Transverse colon (tissue), 4 donors: ENCODE data around the gene NOS3. TPM values are rescaled to one million over a fixed set of nuclear protein-coding genes. Genes with fewer than 3 reads are reported as not detected.

Experiments used
- DNase-seq: peaks from one replicate; pipeline ENCODE4 v3.0.0-alpha.2; 2019
- H3K27ac ChIP-seq, 4 donors: fragments of 200-600 bp; sonication (generic); 2 replicates each; pipeline ENCODE4 v1.5.1; 2016 to 2018; ENCODE audit warnings: inconsistent platforms in 4 of 4
- H3K27me3 ChIP-seq: fragments of 200-600 bp; sonication (generic); 2 replicates; pipeline ENCODE4 v1.5.1; 2017; ENCODE audit warnings: inconsistent platforms
- H3K36me3 ChIP-seq, 4 donors: fragments of 200-600 bp; sonication (generic); 2 replicates each; pipeline ENCODE4 v1.5.1; 2017 to 2019; ENCODE audit warnings: inconsistent platforms in 4 of 4
- H3K4me1 ChIP-seq, 4 donors: fragments of 200-600 bp; sonication (generic); 2 replicates each; pipeline ENCODE4 v1.5.1; 2017 to 2020; ENCODE audit warnings: inconsistent platforms in 4 of 4
- H3K4me3 ChIP-seq, 4 donors: fragments of 200-600 bp; sonication (generic); 1 replicate in 1 of 4; 2 replicates in 3 of 4; pipeline versions ENCODE4 v1.5.1 to v1.6.1; 2017 to 2019; ENCODE audit warnings: inconsistent platforms in 4 of 4
- H3K9me3 ChIP-seq, 2 donors: fragments of 200-600 bp; sonication (generic); 2 replicates each; pipeline ENCODE4 v1.5.1; 2017 to 2019; ENCODE audit warnings: inconsistent platforms in 2 of 2
- EP300 ChIP-seq: sonication (generic); formaldehyde crosslinking; IDR thresholded peaks from one replicate; pipeline ENCODE4 v1.6.1; 2017; ENCODE audit warnings: antibody characterized with exemption, low read depth
- POLR2A ChIP-seq: fragments of 450-650 bp; IDR thresholded peaks from one replicate; pipeline ENCODE4 v1.6.1; 2016; ENCODE audit warnings: antibody characterized with exemption, mild to moderate bottlenecking, moderate library complexity
- POLR2AphosphoS5 ChIP-seq, 3 donors: sonication (generic); formaldehyde crosslinking; IDR thresholded peaks; one replicate each; pipeline ENCODE4 v1.6.1; 2016; ENCODE audit warnings: antibody characterized with exemption in 3 of 3
- WGBS, 2 donors: methylation state at CpG; one replicate each; pipeline ENCODE4 v1.1.5; 2018; ENCODE audit warnings: low coverage in 1 of 2; 5-methylcytosine and 5-hydroxymethylcytosine counted together
- in situ Hi-C, 4 donors: fragments of 200-750 bp; cut with MboI; loops; one replicate each; pipeline versions ENCODE4 v1.15.0 to v1.15.1; 2017; ENCODE audit warnings: low sequenced_read_pairs in 3 of 4, low pct_ligation_motif_present in 1 of 4, low pct_unique_long_range_greater_than_20kb in 1 of 4
- intact Hi-C: fragments of 100-400 bp; cut with DNase I; formaldehyde crosslinking; loops from one replicate; pipeline ENCODE4 v1.15.1; 2023; ENCODE audit warnings: low total_unique reads
- total RNA-seq, 4 donors: library from RNA; depleted of rRNA; stranded (reverse); fragments of >200 nt; gene quantifications; one replicate each; pipeline ENCODE4 v1.1.0, GENCODE V29; 2016
- TF ChIP-seq, protein P1 (sequence below), 5 experiments: fragments of 200-600 bp in 3 of 5; fragments of 450-650 bp in 2 of 5; sonication (generic) in 3 of 5; IDR thresholded peaks; 1 replicate in 2 of 5; 2 replicates in 3 of 5; pipeline ENCODE4 v1.5.1; 2016 to 2017; ENCODE audit warnings: antibody characterized with exemption in 5 of 5, inconsistent platforms in 3 of 5, mild to moderate bottlenecking in 2 of 5, moderate library complexity in 1 of 5

Gene NOS3
- total RNA-seq, 4 donors from 2014 or later = 2.5 to 34.2 (median 7.0) TPM

DNA sequence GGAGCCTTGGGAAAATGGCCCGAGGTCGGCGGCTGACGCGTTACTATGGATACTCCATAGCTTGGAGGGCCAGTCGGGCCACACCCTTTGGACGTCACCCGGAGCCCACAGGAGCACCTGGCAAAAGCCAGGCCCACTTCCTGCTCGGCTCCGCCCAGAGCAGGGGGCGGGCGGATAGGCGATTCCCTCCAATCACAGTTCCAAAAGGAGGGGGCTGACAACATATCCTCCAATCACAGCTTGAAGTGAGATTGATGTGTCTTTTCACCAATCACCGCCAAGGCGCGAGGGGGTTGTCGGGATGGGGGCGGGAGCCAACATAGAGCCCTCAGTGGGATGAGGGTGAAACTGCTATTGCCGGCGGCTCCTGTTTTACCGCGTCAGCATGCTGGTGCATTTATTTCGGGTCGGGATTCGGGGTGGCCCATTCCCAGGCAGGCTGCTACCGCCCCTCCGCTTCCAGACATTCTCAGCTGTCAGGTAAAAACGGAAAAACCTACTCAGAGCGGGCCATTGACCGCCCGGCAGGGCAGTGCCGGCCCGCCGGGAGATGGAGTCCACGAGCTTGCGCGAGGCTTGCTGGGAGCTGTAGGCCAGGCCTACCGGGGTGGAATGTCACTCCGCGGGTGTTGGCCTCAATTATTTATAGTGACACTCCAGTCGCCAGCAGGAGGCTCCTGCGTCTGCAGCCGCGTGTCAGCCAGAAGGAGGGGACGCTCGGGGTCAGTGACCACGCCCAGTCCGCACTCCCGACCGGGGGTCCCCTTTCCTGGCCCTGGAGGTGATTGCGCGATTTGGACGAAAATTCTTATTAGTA is 37.5 kb downstream of the NOS3 start, which contains the start of gene ABCB8:
Gene ABCB8, plus strand, starts transcription at position 320 of the 817 bp plus-strand sequence. Its CDS starts 66 bp downstream, at position 386.
- peak within 1 kb of the TSS; percentile 76 to 93 (median 88) for H3K27ac ChIP-seq
- peaks cover 0 to 19% (median 13%) of the 10 kb centered on the region in 4 donors for H3K4me1 ChIP-seq
- in situ Hi-C loops (no loop called here), intact Hi-C loops (no loop called here)
- peak; percentile 99 for DNase-seq
- TF ChIP-seq POLR2AphosphoS5 (IDR thresholded peaks at IDR 0.05) (peak; percentile 28 to 70 (median 39)), EP300 (no peak), POLR2A (peak; percentile 65)
- TF ChIP-seq, protein P1, sequence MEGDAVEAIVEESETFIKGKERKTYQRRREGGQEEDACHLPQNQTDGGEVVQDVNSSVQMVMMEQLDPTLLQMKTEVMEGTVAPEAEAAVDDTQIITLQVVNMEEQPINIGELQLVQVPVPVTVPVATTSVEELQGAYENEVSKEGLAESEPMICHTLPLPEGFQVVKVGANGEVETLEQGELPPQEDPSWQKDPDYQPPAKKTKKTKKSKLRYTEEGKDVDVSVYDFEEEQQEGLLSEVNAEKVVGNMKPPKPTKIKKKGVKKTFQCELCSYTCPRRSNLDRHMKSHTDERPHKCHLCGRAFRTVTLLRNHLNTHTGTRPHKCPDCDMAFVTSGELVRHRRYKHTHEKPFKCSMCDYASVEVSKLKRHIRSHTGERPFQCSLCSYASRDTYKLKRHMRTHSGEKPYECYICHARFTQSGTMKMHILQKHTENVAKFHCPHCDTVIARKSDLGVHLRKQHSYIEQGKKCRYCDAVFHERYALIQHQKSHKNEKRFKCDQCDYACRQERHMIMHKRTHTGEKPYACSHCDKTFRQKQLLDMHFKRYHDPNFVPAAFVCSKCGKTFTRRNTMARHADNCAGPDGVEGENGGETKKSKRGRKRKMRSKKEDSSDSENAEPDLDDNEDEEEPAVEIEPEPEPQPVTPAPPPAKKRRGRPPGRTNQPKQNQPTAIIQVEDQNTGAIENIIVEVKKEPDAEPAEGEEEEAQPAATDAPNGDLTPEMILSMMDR (IDR thresholded peaks at IDR 0.05) = peak; percentile 43 to 84 (median 56)
- H3K36me3 ChIP-seq = no peaks in the 10 kb centered on the region
- no peaks in the 10 kb centered on the region for H3K9me3 ChIP-seq
- WGBS, 2 donors = 0 to 1% methylated on average over 2 to 50 of the region's 53 CpGs
- no peaks in the 10 kb centered on the region for H3K27me3 ChIP-seq
- H3K4me3 ChIP-seq = peak within 1 kb of the TSS; percentile 53 to 86 (median 74)

DNA sequence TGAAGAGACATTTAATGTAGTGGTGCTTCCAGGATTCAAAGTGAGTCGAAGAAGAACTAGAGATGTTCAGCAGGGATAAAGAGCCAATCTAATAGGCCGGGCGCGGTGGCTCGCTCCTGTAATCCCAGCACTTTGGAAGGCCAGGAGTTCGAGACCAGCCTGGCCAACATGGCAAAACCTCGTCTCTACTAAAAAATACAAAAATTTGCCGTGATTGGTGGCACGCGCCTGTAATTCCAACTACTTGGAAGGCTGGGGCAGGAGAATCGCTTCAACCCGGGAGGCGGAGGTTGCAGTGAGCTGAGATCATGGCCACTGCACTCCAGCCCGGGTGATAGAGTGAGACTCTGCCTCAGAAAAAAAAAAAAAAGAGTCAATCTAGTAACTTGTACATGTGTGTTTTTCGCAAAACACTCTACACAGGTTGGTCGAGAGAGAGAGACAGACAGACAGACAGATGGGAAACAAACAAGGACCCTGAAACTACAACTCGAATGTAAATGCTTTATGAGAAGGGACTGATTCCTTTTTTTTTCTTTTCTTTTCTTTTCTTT is 38.2 kb downstream of the NOS3 start:
- Histone ChIP-seq H3K36me3 (no peaks in the 10 kb centered on the region), H3K9me3 (no peaks in the 10 kb centered on the region), H3K27me3 (no peaks in the 10 kb centered on the region), H3K4me3 (peak overlapping the region; percentile 53 to 86 (median 74)), H3K4me1 (peaks cover 0 to 19% (median 13%) of the 10 kb centered on the region in 4 donors), H3K27ac (peak overlapping the region; percentile 76 to 93 (median 88))
- WGBS, 2 donors = 62 to 66% methylated on average over 10 to 17 of the region's 17 CpGs
- TF ChIP-seq, protein P1 (IDR thresholded peaks at IDR 0.05) = peak in 1 of 5 experiments; percentile 8
- no peak for TF ChIP-seq POLR2A
- in situ Hi-C loops (no loop called here), intact Hi-C loops (no loop called here)
- no peak for DNase-seq

DNA sequence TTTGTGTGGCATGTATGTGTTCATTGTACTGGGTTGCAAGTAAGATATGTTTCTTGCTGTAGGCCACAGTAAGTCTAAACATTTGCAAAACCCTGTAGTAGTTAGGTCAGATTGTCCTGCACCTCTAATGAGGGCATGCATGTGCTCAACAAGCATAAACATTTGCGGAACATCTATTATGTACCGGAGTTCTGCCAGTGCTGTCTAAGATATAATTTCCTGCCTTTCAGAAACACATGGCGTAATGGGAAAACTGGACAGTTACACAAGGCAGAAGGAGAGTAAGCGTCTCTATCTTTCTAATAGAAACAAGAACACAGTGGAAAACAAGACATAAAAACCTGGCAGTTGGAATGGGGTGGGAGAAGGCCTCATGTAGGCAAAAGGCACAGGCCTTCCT is 40.2 kb downstream of the NOS3 start:
- peaks cover 0 to 19% (median 13%) of the 10 kb centered on the region in 4 donors for H3K4me1 ChIP-seq
- peaks cover 0 to 4% (median 0%) of the 10 kb centered on the region in 4 donors for H3K36me3 ChIP-seq
- H3K9me3 ChIP-seq = no peaks in the 10 kb centered on the region
- DNase-seq = no peak
- TF ChIP-seq POLR2AphosphoS5 (IDR thresholded peaks at IDR 0.05) (no peak), POLR2A (no peak)
- no peak overlapping the region for H3K4me3 ChIP-seq
- in situ Hi-C loops = loop anchor here in 1 of 4 donors (10.0 kb wide), 1 partner anchor 74 kb away; no protein-coding TSS in a partner anchor
- intact Hi-C loops = no loop called here
- H3K27ac ChIP-seq = no peak overlapping the region
- 82 to 84% methylated on average over 4 of the region's 4 CpGs for WGBS, 2 donors
- no peaks in the 10 kb centered on the region for H3K27me3 ChIP-seq

DNA sequence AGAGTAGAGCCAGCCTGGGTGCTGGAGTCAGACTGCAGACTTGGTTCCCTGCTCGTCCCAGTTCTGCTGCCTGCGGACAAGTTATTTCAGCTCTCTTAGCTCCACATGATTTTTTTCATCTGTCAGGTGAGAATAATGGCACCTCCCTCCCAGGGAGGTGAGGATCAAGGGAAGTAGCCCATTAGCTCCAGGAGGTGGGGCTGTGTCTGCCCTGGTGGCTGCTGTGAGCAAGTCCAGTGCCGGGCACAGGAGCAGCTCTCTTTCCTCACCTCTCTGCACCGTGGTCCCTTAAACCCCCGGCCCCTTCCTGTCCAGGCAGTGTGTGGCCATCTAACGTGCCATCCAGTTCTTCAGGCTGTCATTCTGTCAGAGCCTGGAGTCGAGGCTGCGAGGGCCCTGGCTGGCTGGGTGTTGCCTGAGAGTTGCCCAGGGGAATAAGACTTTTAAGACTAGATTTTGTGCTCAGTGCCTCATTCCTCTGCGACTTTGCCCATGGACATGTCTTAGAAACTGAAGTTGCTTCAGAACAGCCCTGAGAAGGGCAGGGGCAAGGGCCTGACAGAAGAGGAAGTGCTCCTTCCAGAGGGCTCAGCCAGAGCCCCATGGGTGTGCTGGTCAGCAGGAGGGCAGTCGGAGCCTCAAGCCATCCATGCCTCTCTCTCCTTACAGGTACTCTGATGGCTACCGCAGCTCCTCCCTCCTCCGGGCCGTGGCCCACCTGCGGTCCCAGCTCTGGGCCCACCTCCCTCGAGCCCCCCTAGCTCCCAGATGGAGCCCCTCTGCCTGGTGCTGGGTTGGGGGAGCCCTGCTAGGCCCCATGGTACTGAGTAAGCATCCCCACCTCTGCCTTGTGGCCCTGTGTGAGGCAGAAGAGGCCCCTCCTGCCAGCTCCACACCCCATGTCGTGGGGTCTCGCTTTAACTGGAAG is 42.4 kb downstream of the NOS3 start:
- intact Hi-C loops (no loop called here), in situ Hi-C loops (loop anchor here in 1 of 4 donors (10.0 kb wide), 1 partner anchor 72 kb away; no protein-coding TSS in a partner anchor)

More for the DNA sequence above, 42.4 kb downstream of the NOS3 start:
- no peaks in the 10 kb centered on the region for H3K9me3 ChIP-seq
- no peak for DNase-seq
- H3K4me3 ChIP-seq = no peak overlapping the region
- H3K27ac ChIP-seq = no peak overlapping the region
- TF ChIP-seq, protein P1 (IDR thresholded peaks at IDR 0.05) = no peak
- TF ChIP-seq POLR2A = no peak
- TF ChIP-seq EP300 = no peak
- no peak for TF ChIP-seq POLR2AphosphoS5 (IDR thresholded peaks at IDR 0.05)
- H3K4me1 ChIP-seq = peaks cover 0 to 13% (median 8%) of the 10 kb centered on the region in 4 donors
- H3K36me3 ChIP-seq = peaks cover 0 to 5% (median 2%) of the 10 kb centered on the region in 4 donors
- WGBS, 2 donors = 40 to 92% methylated on average over 1 to 15 of the region's 17 CpGs
- no peaks in the 10 kb centered on the region for H3K27me3 ChIP-seq
